ENCODE data around the gene KCTD10.

KCTD10 gene

GRCh38 chr12:109517619-109518018 is 40.5 kb upstream of the KCTD10 start:
- TF ChIP-seq REST (IDR thresholded peaks at IDR 0.05; ENCODE audit: insufficient read depth in 1 of 2, low read depth in 2 of 2, low read length in 2 of 2) (no peak), TAF1 (IDR thresholded peaks at IDR 0.05; ENCODE audit: borderline replicate concordance, insufficient read depth, low read length) (no peak), POLR2AphosphoS5 (IDR thresholded peaks at IDR 0.05; ENCODE audit: low read depth, low read length) (no peak), SIN3A (IDR thresholded peaks at IDR 0.05; ENCODE audit: borderline replicate concordance, insufficient read depth, low read length) (no peak), FOXP2 (optimal IDR thresholded peaks at IDR 0.05; ENCODE audit: borderline replicate concordance, extremely low read depth, extremely low read length, insufficient read depth) (no peak)

- TF ChIP-seq FOXP2 (optimal IDR thresholded peaks at IDR 0.05; ENCODE audit: borderline replicate concordance, extremely low read depth, extremely low read length, insufficient read depth) (no peak), TAF1 (IDR thresholded peaks at IDR 0.05; ENCODE audit: borderline replicate concordance, insufficient read depth, low read length) (no peak), POLR2AphosphoS5 (IDR thresholded peaks at IDR 0.05; ENCODE audit: low read depth, low read length) (no peak), REST (IDR thresholded peaks at IDR 0.05; ENCODE audit: insufficient read depth in 1 of 2, low read depth in 2 of 2, low read length in 2 of 2) (no peak), SIN3A (IDR thresholded peaks at IDR 0.05; ENCODE audit: borderline replicate concordance, insufficient read depth, low read length) (no peak)
These were observed 36.9 kb upstream of the KCTD10 start for GRCh38 chr12:109513977-109514376.

- TF ChIP-seq SIN3A (IDR thresholded peaks at IDR 0.05; ENCODE audit: borderline replicate concordance, insufficient read depth, low read length), result no peak
- no peak for TF ChIP-seq TAF1 (IDR thresholded peaks at IDR 0.05; ENCODE audit: borderline replicate concordance, insufficient read depth, low read length)
- TF ChIP-seq POLR2AphosphoS5 (IDR thresholded peaks at IDR 0.05; ENCODE audit: low read depth, low read length), result no peak
- no peak for TF ChIP-seq FOXP2 (optimal IDR thresholded peaks at IDR 0.05; ENCODE audit: borderline replicate concordance, extremely low read depth, extremely low read length, insufficient read depth)
- no peak for TF ChIP-seq REST (IDR thresholded peaks at IDR 0.05; ENCODE audit: insufficient read depth in 1 of 2, low read depth in 2 of 2, low read length in 2 of 2)
These were observed 36.0 kb upstream of the KCTD10 start for GRCh38 chr12:109513051-109513450.

GRCh38 chr12:109512608-109513007 is 35.5 kb upstream of the KCTD10 start:
- TF ChIP-seq SIN3A (IDR thresholded peaks at IDR 0.05; ENCODE audit: borderline replicate concordance, insufficient read depth, low read length) (no peak), POLR2AphosphoS5 (IDR thresholded peaks at IDR 0.05; ENCODE audit: low read depth, low read length) (no peak), FOXP2 (optimal IDR thresholded peaks at IDR 0.05; ENCODE audit: borderline replicate concordance, extremely low read depth, extremely low read length, insufficient read depth) (no peak), REST (IDR thresholded peaks at IDR 0.05; ENCODE audit: insufficient read depth in 1 of 2, low read depth in 2 of 2, low read length in 2 of 2) (no peak), TAF1 (IDR thresholded peaks at IDR 0.05; ENCODE audit: borderline replicate concordance, insufficient read depth, low read length) (no peak)

GRCh38 chr12:109510196-109510595 is 33.1 kb upstream of the KCTD10 start:
- TF ChIP-seq SIN3A (IDR thresholded peaks at IDR 0.05; ENCODE audit: borderline replicate concordance, insufficient read depth, low read length) (no peak), FOXP2 (optimal IDR thresholded peaks at IDR 0.05; ENCODE audit: borderline replicate concordance, extremely low read depth, extremely low read length, insufficient read depth) (no peak), REST (IDR thresholded peaks at IDR 0.05; ENCODE audit: insufficient read depth in 1 of 2, low read depth in 2 of 2, low read length in 2 of 2) (no peak), TAF1 (IDR thresholded peaks at IDR 0.05; ENCODE audit: borderline replicate concordance, insufficient read depth, low read length) (no peak), POLR2AphosphoS5 (IDR thresholded peaks at IDR 0.05; ENCODE audit: low read depth, low read length) (no peak)

Measured in PFSK-1 (cell line).